Neutrophil (primary cell): ENCODE data around the gene EYS.

Experiments used
- H3K27ac ChIP-seq: fragments of 200-600 bp; sonication (generic); 2 replicates; pipeline ENCODE4 v1.5.1; 2016; ENCODE audit warnings: mild to moderate bottlenecking, moderate library complexity
- H3K27me3 ChIP-seq: fragments of 200-600 bp; sonication (generic); 2 replicates; pipeline ENCODE4 v1.6.0; 2016; ENCODE audit warnings: mild to moderate bottlenecking
- H3K36me3 ChIP-seq: fragments of 200-600 bp; sonication (generic); 2 replicates; pipeline ENCODE4 v1.5.1; 2017
- H3K4me1 ChIP-seq, 2 experiments: fragments of 200-600 bp in 1 of 2; sonication (generic) in 1 of 2; 1 replicate in 1 of 2; 2 replicates in 1 of 2; pipeline versions ENCODE4 v1.5.1 to v1.6.1; 2013 to 2016; ENCODE audit warnings: low read depth in 1 of 2, low read length in 1 of 2, mild to moderate bottlenecking in 1 of 2, moderate library complexity in 1 of 2; ENCODE audit not compliant: control insufficient read depth in 1 of 2, insufficient read depth in 1 of 2
- H3K4me3 ChIP-seq, 2 experiments: fragments of 200-600 bp in 1 of 2; sonication (generic) in 1 of 2; 1 replicate in 1 of 2; 2 replicates in 1 of 2; pipeline ENCODE4 v1.5.1; 2013 to 2016; ENCODE audit warnings: low read depth in 1 of 2, low read length in 1 of 2, mild to moderate bottlenecking in 1 of 2, moderate library complexity in 1 of 2
- H3K9me3 ChIP-seq: fragments of 200-600 bp; sonication (generic); 2 replicates; pipeline ENCODE4 v1.5.1; 2016
- TF ChIP-seq, protein P1 (sequence below): fragments of 200-600 bp; sonication (generic); IDR thresholded peaks from 2 replicates; pipeline ENCODE4 v1.5.1; 2016; ENCODE audit warnings: antibody characterized with exemption

The EYS gene

DNA sequence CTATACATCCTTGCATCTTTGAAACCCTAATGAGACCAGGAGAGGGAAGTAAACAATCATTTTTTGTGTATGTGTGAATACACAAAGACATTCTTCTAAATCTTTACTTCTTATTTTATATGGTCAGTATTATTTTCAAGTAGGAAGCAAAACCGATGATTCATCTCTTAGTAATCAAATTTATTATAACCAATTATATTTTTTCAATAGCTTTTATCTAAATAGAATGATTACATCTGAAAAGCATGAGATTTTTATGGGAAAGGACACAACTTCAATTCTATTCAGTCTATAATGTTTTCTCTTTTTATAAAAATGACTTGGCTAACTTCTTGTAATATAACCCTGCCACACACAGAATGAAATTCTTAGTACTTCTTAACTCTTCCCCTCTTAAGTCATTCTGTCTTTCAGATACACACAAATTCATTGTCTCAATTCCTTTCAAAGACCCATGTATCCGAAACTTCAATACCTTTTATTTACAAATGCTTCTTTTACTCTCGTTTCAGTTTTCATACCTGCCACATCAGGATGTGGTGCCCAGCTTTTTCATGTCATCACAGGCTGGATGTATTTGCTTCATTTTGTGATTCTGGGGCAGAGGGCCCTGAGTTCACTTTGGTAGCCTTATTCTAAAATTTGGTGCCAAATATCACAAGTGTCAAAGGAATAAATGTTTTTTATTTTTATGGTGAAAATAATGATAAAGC is 1844.4 kb downstream of the EYS start:
- TF ChIP-seq, protein P1, sequence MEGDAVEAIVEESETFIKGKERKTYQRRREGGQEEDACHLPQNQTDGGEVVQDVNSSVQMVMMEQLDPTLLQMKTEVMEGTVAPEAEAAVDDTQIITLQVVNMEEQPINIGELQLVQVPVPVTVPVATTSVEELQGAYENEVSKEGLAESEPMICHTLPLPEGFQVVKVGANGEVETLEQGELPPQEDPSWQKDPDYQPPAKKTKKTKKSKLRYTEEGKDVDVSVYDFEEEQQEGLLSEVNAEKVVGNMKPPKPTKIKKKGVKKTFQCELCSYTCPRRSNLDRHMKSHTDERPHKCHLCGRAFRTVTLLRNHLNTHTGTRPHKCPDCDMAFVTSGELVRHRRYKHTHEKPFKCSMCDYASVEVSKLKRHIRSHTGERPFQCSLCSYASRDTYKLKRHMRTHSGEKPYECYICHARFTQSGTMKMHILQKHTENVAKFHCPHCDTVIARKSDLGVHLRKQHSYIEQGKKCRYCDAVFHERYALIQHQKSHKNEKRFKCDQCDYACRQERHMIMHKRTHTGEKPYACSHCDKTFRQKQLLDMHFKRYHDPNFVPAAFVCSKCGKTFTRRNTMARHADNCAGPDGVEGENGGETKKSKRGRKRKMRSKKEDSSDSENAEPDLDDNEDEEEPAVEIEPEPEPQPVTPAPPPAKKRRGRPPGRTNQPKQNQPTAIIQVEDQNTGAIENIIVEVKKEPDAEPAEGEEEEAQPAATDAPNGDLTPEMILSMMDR: no peak
- no peaks in the 10 kb centered on the region for H3K36me3 ChIP-seq
- no peaks in the 10 kb centered on the region for H3K27me3 ChIP-seq
- H3K4me3 ChIP-seq: no peak overlapping the region
- H3K27ac ChIP-seq: no peak overlapping the region
- no peaks in the 10 kb centered on the region for H3K9me3 ChIP-seq
- peaks cover 8 to 9% of the 10 kb centered on the region in 2 experiments for H3K4me1 ChIP-seq

DNA sequence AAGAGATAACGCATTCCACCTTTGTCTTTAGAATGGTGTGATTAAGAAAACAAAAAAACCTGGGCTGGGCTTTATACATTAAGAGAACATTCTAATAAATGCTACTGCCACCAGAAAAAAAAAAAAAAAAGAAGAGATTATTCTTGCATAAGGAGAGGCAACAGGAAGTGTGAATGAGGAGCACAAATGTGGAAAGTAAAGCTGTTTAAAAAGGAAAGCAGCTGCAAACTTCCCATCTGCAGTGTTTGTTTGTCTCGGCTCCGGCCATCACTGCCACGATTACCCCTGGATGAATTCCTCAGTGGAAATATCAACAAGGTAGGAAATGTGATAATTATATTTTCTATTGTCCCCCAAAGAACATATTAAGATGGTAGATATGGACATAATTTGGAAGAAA is 1847.5 kb downstream of the EYS start:
- Histone ChIP-seq H3K4me3 (peak overlapping the region in 1 of 2 experiments; percentile 4), H3K9me3 (no peaks in the 10 kb centered on the region), H3K36me3 (no peaks in the 10 kb centered on the region), H3K27ac (peak overlapping the region; percentile 68), H3K27me3 (no peaks in the 10 kb centered on the region), H3K4me1 (peaks cover 8 to 9% of the 10 kb centered on the region in 2 experiments)
- TF ChIP-seq, protein P1: no peak

DNA sequence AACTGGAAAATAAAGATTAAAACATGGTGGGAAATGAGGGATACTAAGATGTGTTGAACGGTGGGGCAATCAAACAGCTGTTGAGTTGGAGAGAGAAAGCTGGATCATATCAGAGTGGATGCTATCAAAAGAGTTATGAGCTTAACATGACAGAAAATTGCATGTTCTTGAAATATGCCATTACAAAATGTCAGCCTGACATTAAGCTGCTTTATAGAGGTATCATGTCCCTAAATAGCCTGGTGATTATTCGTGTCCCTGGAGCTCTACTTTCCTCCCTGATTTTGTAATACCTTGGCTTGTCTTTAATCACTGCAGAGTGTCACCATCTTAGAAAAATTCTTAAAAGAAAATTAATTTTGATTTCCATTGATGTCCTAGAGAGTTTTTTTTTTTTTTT is 1848.3 kb downstream of the EYS start:
- no peaks in the 10 kb centered on the region for H3K36me3 ChIP-seq
- H3K9me3 ChIP-seq: no peaks in the 10 kb centered on the region
- no peaks in the 10 kb centered on the region for H3K27me3 ChIP-seq
- H3K4me3 ChIP-seq: no peak overlapping the region
- peaks cover 8 to 9% of the 10 kb centered on the region in 2 experiments for H3K4me1 ChIP-seq
- TF ChIP-seq, protein P1: no peak
- no peak overlapping the region for H3K27ac ChIP-seq

DNA sequence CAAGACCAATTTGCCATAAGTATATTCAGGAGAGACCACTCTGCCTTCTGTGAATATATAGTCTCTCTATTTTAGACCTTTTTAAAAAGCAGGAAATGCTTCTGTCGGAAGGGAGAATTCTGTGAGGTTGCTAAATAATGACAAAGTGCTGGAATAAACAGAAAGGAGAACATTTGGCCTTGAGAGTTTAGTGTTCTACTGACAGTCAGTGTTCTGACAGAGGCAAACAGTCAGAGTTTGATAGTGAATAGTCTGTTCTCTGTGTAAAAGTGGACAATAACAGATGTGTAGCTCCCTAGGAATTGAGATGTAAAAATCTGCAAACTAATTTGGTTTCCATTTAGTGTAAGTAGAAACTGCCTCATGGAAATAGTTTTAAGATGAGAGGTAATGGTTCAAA is 1850.8 kb downstream of the EYS start:
- Histone ChIP-seq H3K4me3 (no peak overlapping the region), H3K27ac (no peak overlapping the region), H3K27me3 (no peaks in the 10 kb centered on the region), H3K9me3 (no peaks in the 10 kb centered on the region), H3K36me3 (no peaks in the 10 kb centered on the region), H3K4me1 (peaks cover 8 to 9% of the 10 kb centered on the region in 2 experiments)
- TF ChIP-seq, protein P1: no peak

DNA sequence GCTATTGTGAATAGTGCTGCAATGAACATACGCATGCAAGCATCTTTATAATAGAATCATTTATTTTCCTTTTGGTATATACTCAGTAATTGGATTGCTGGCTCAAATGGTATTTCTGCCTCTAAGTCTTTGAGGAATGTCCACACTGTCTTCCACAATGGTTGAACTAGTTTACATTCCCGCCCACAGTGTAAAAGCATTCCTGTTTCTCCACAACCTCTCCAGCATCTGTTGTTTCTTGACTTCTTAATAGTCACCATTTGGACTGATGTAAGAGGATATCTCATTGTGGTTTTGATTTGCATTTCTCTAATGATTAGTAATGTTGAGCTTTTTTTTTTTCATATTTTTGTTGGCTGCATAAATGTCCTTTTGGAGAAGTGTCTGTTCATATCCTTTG is 1862.7 kb downstream of the EYS start:
- no peaks in the 10 kb centered on the region for H3K9me3 ChIP-seq
- H3K36me3 ChIP-seq: no peaks in the 10 kb centered on the region
- no peak overlapping the region for H3K27ac ChIP-seq
- H3K4me1 ChIP-seq: no peaks in the 10 kb centered on the region
- no peak overlapping the region for H3K4me3 ChIP-seq
- TF ChIP-seq, protein P1: no peak
- H3K27me3 ChIP-seq: no peaks in the 10 kb centered on the region
